ENCODE data around the gene MAST2. TPM values are rescaled to one million over a fixed set of nuclear protein-coding genes. Genes with fewer than 3 reads are reported as not detected.

MAST2 gene
- total and polyA plus RNA-seq, 9 of the 15 experiments (the other 6 are each of a cell fraction or from before 2014, with no cell fraction given): 0.73 to 32.0 (median 17.8) TPM

GRCh38 chr1:45929257-45929687 lies 125.9 kb downstream of the MAST2 start:
- ChIA-PET POLR2A (interaction anchor here (0.6 to 2.9 kb wide), 6 partner anchors 9 to 94 kb away, joined by 3 to 13 read pairs (median 3); no protein-coding TSS in a partner anchor), CTCF (ENCODE audit: low intra/inter-chr PET ratio) (no interaction called here)
- peak; percentile 86 for ATAC-seq
- Histone ChIP-seq H4K20me1 (replicated peaks; ENCODE audit: control insufficient read depth, insufficient read depth, low read length) (no peaks in the 10 kb centered on the region; the same call in 1 of the 2 replicates), H3K4me2 (ENCODE audit: insufficient read depth, low read length) (peak overlapping the region; percentile 42), H3K27ac (ENCODE audit: extremely low read depth, low read depth, low read length) (peak overlapping the region; percentile 36; the same call in 2 of the 3 replicates), H3K27me3 (ENCODE audit: control insufficient read depth in 2 of 2, insufficient read depth in 2 of 2, low read length in 2 of 2) (no peaks in the 10 kb centered on the region), H3K79me2 (ENCODE audit: control insufficient read depth, insufficient read depth, low read length) (peaks cover 7% of the 10 kb centered on the region; the same call in 1 of the 3 replicates), H3K4me1 (replicated peaks in 1 of 2; ENCODE audit: control insufficient read depth in 2 of 2, insufficient read depth in 2 of 2, low read length in 2 of 2) (peaks cover 13 to 28% of the 10 kb centered on the region in 2 experiments), H2AFZ (ENCODE audit: low read depth, low read length) (peak overlapping the region; percentile 3; the same call in 1 of the 2 replicates), H3K9me3 (replicated peaks; ENCODE audit: control insufficient read depth, insufficient read depth, low read depth, low read length) (no peaks in the 10 kb centered on the region), H3K9me1 (ENCODE audit: control insufficient read depth, insufficient read depth, low read length) (no peaks in the 10 kb centered on the region), H3K36me3 (ENCODE audit: control insufficient read depth, insufficient read depth, low read length) (no peaks in the 10 kb centered on the region; the same call in 2 of the 3 replicates), H3K4me3 (no peak overlapping the region), H3K9ac (ENCODE audit: insufficient read depth in 1 of 2, low read depth in 2 of 2, low read length in 2 of 2) (0 out of 4 replicates have a peak overlapping the region, but pooled peaks of 1 of the 2 experiments have one; percentile 2)
- 0% methylated on average over 2 of the region's 2 CpGs for WGBS (ENCODE audit: insufficient coverage, low coverage, missing lambda C conversion rate)
- FAIRE-seq: no peak
- in situ Hi-C loops (cut with MboI): no loop called here
- DNase-seq (ENCODE audit: extremely low read depth in 1 of 4, low spot score in 3 of 4): peak in 2 of 4 experiments; percentile 54 to 72
- BruUV-seq (replicated peaks): no TSS peak
- intact Hi-C loops (cut with micrococcal nuclease): no loop called here
- TF ChIP-seq YY1 (IDR thresholded peaks at IDR 0.05; ENCODE audit: borderline replicate concordance in 1 of 3, control insufficient read depth in 1 of 3, extremely low read depth in 1 of 3, insufficient read depth in 3 of 3, insufficient read length in 1 of 3, insufficient replicate concordance in 2 of 3, low read depth in 1 of 3, low read length in 2 of 3) (peak in 1 of 3 experiments; percentile 61), DPF2 (IDR thresholded peaks at IDR 0.05) (0 out of 2 replicates have a peak, but pooled peaks have one; percentile 40), ZNF445 (CRISPR knock-in tag; IDR thresholded peaks at IDR 0.05; ENCODE audit: low read depth) (no peak), TEAD4 (IDR thresholded peaks at IDR 0.05; ENCODE audit: low read length) (peak; percentile 7; the same call in 1 of the 2 replicates), TEAD4 (CRISPR knock-in tag; IDR thresholded peaks at IDR 0.05; ENCODE audit: borderline replicate concordance) (no peak), ZMIZ1 (IDR thresholded peaks at IDR 0.05; ENCODE audit: low read depth in 2 of 2, low read length in 2 of 2) (0 out of 4 replicates have a peak, but pooled peaks of 1 of the 2 experiments have one; percentile 26), SPI1 (IDR thresholded peaks at IDR 0.05; ENCODE audit: borderline replicate concordance, low read depth, low read length) (peak; percentile 85; the same call in 1 of the 2 replicates), RCOR1 (IDR thresholded peaks at IDR 0.05; ENCODE audit: borderline replicate concordance in 1 of 2, low read depth in 2 of 2, low read length in 2 of 2) (peak in 1 of 2 experiments; percentile 27; a peak in 1 of 4 replicates), PHF8 (IDR thresholded peaks at IDR 0.05; ENCODE audit: borderline replicate concordance, low read length) (no peak), CREM (IDR thresholded peaks at IDR 0.05; ENCODE audit: low read depth) (peak; percentile 58), MAX (CRISPR knock-in tag; IDR thresholded peaks at IDR 0.05) (no peak), U2AF1 (optimal IDR thresholded peaks at IDR 0.05; ENCODE audit: low read depth, low read length) (no peak), MTA2 (IDR thresholded peaks at IDR 0.05; ENCODE audit: low read depth) (0 out of 2 replicates have a peak, but pooled peaks have one; percentile 23), MTA3 (IDR thresholded peaks at IDR 0.05; ENCODE audit: borderline replicate concordance) (0 out of 2 replicates have a peak, but pooled peaks have one; percentile 57), CBFA2T3 (IDR thresholded peaks at IDR 0.05) (0 out of 2 replicates have a peak, but pooled peaks have one; percentile 4), SIN3A (IDR thresholded peaks at IDR 0.05; ENCODE audit: borderline replicate concordance in 2 of 2, control insufficient read depth in 1 of 2, low read depth in 2 of 2, low read length in 2 of 2) (no peak), ZZZ3 (IDR thresholded peaks at IDR 0.05) (no peak), TCF3 (CRISPR knock-in tag; IDR thresholded peaks at IDR 0.05) (0 out of 2 replicates have a peak, but pooled peaks have one; percentile 5)
